ENCODE results near the gene IGF2BP2. TPM values are rescaled to one million over a fixed set of nuclear protein-coding genes. Genes with fewer than 3 reads are reported as not detected.

Gene IGF2BP2
- total RNA-seq, 1 experiment from 2014 or later: 154 TPM

- ChIA-PET POLR2A (no interaction called here), CTCF (no interaction called here)
- H3K36me3 Mint-ChIP-seq (ENCODE audit: insufficient read depth, unreplicated experiment): no peaks in the 10 kb centered on the region
- peaks cover 13% of the 10 kb centered on the region for H3K9me3 Mint-ChIP-seq (ENCODE audit: unreplicated experiment)
- H3K4me3 Mint-ChIP-seq (ENCODE audit: unreplicated experiment): no peak overlapping the region
- no peaks in the 10 kb centered on the region for H3K4me1 Mint-ChIP-seq (ENCODE audit: insufficient read depth, unreplicated experiment)
- H3K27me3 Mint-ChIP-seq (ENCODE audit: insufficient read depth, unreplicated experiment): no peaks in the 10 kb centered on the region
- no TSS peak for BruUV-seq (replicated peaks)
- H3K27ac Mint-ChIP-seq (ENCODE audit: low read depth, unreplicated experiment): no peak overlapping the region
- no peak for TF ChIP-seq CTCF (IDR thresholded peaks at IDR 0.05; ENCODE audit: unreplicated experiment)
- intact Hi-C loops (cut with micrococcal nuclease): no loop called here
- DNase-seq (ENCODE audit: unreplicated experiment): peak; percentile 30
Observed at GRCh38 chr3:185852635-185853034, 27.8 kb upstream of the IGF2BP2 start.

- no TSS peak for BruUV-seq (replicated peaks)
- H3K36me3 Mint-ChIP-seq (ENCODE audit: insufficient read depth, unreplicated experiment): no peaks in the 10 kb centered on the region
- H3K4me3 Mint-ChIP-seq (ENCODE audit: unreplicated experiment): no peak overlapping the region
- H3K27me3 Mint-ChIP-seq (ENCODE audit: insufficient read depth, unreplicated experiment): no peaks in the 10 kb centered on the region
- ChIA-PET POLR2A (interaction anchor here (1.6 kb wide), 1 partner anchor 10 kb away, joined by 6 read pairs; no protein-coding TSS in a partner anchor), CTCF (no interaction called here)
- no peak for DNase-seq (ENCODE audit: unreplicated experiment)
- TF ChIP-seq CTCF (IDR thresholded peaks at IDR 0.05; ENCODE audit: unreplicated experiment): no peak
- peaks cover 13% of the 10 kb centered on the region for H3K9me3 Mint-ChIP-seq (ENCODE audit: unreplicated experiment)
- no peaks in the 10 kb centered on the region for H3K4me1 Mint-ChIP-seq (ENCODE audit: insufficient read depth, unreplicated experiment)
- no peak overlapping the region for H3K27ac Mint-ChIP-seq (ENCODE audit: low read depth, unreplicated experiment)
- intact Hi-C loops (cut with micrococcal nuclease): no loop called here
Observed at GRCh38 chr3:185851959-185852358, 27.1 kb upstream of the IGF2BP2 start.

- POLR2A ChIA-PET: interaction anchor here (1.6 kb wide), 1 partner anchor 9 kb away, joined by 6 read pairs; no protein-coding TSS in a partner anchor
- no peaks in the 10 kb centered on the region for H3K27me3 Mint-ChIP-seq (ENCODE audit: insufficient read depth, unreplicated experiment)
- intact Hi-C loops (cut with micrococcal nuclease): no loop called here
- DNase-seq (ENCODE audit: unreplicated experiment): no peak
- H3K27ac Mint-ChIP-seq (ENCODE audit: low read depth, unreplicated experiment): no peak overlapping the region
- no peak for TF ChIP-seq CTCF (IDR thresholded peaks at IDR 0.05; ENCODE audit: unreplicated experiment)
- no peak overlapping the region for H3K4me3 Mint-ChIP-seq (ENCODE audit: unreplicated experiment)
- CTCF ChIA-PET: interaction anchor here (1.1 kb wide), 1 partner anchor 21 kb away, joined by 3 read pairs; no protein-coding TSS in a partner anchor
- peaks cover 4% of the 10 kb centered on the region for H3K9me3 Mint-ChIP-seq (ENCODE audit: unreplicated experiment)
- BruUV-seq (replicated peaks): no TSS peak
- no peaks in the 10 kb centered on the region for H3K36me3 Mint-ChIP-seq (ENCODE audit: insufficient read depth, unreplicated experiment)
- H3K4me1 Mint-ChIP-seq (ENCODE audit: insufficient read depth, unreplicated experiment): no peaks in the 10 kb centered on the region
Observed at GRCh38 chr3:185851046-185851445, 26.2 kb upstream of the IGF2BP2 start.

GRCh38 chr3:185847506-185847905, 22.7 kb upstream of the IGF2BP2 start:
- Mint-ChIP-seq H3K4me1 (ENCODE audit: insufficient read depth, unreplicated experiment) (no peaks in the 10 kb centered on the region), H3K27me3 (ENCODE audit: insufficient read depth, unreplicated experiment) (no peaks in the 10 kb centered on the region), H3K9me3 (ENCODE audit: unreplicated experiment) (no peaks in the 10 kb centered on the region), H3K27ac (ENCODE audit: low read depth, unreplicated experiment) (no peak overlapping the region), H3K4me3 (ENCODE audit: unreplicated experiment) (no peak overlapping the region), H3K36me3 (ENCODE audit: insufficient read depth, unreplicated experiment) (no peaks in the 10 kb centered on the region)
- BruUV-seq (replicated peaks): no TSS peak
- ChIA-PET POLR2A (interaction anchor here (1.1 kb wide), 1 partner anchor 90 kb away, joined by 3 read pairs; the partner anchor contains the start of gene TRA2B), CTCF (no interaction called here)
- no peak for TF ChIP-seq CTCF (IDR thresholded peaks at IDR 0.05; ENCODE audit: unreplicated experiment)
- DNase-seq (ENCODE audit: unreplicated experiment): no peak
- intact Hi-C loops (cut with micrococcal nuclease): no loop called here

All from MCF 10A (cell line).